HG03039 (cell line): Measurements from ENCODE around the gene LY6G5B.

ENCODE experiments used
- ATAC-seq: cut with Tn5 transposase; IDR thresholded peaks from one replicate; pipeline ENCODE4 v1.9.1; 2021; ENCODE audit warnings: mild to moderate bottlenecking, moderate library complexity; ENCODE audit not compliant: unreplicated experiment

LY6G5B gene

DNA sequence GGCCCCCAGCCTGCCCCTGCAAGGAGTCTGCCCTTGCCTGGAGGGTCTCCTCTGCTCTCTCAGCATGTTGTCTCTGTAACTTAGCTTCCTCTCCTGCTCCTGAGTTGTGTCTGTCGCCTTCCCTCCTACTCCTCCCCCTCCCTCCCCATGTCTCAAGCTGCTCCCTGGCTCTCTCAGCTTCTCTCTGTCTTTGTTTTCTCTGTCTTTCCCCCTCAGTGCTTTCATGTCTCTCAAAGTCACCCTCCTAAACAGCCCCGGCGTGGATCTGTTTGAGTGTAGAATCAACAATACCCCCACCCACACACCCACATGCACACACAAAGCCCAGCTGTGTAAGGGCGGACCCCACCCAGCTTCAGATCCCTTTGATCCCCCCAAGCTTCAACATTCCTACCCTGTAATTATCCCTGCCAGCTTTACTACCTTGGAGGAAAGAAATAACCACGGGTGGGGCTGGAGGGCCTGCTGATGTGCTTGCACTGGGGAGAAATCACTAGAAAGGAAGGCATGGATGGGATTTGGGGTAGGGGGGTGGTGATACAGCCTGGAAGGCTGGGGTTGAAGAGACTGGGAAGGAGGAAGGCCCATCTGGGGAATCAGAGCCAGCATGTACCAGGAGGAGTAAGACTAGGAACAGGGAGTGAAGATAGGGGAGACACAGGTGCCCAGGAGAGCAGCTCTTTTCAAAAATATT, 44.4 kb downstream of the LY6G5B start:
- no peak for ATAC-seq

DNA sequence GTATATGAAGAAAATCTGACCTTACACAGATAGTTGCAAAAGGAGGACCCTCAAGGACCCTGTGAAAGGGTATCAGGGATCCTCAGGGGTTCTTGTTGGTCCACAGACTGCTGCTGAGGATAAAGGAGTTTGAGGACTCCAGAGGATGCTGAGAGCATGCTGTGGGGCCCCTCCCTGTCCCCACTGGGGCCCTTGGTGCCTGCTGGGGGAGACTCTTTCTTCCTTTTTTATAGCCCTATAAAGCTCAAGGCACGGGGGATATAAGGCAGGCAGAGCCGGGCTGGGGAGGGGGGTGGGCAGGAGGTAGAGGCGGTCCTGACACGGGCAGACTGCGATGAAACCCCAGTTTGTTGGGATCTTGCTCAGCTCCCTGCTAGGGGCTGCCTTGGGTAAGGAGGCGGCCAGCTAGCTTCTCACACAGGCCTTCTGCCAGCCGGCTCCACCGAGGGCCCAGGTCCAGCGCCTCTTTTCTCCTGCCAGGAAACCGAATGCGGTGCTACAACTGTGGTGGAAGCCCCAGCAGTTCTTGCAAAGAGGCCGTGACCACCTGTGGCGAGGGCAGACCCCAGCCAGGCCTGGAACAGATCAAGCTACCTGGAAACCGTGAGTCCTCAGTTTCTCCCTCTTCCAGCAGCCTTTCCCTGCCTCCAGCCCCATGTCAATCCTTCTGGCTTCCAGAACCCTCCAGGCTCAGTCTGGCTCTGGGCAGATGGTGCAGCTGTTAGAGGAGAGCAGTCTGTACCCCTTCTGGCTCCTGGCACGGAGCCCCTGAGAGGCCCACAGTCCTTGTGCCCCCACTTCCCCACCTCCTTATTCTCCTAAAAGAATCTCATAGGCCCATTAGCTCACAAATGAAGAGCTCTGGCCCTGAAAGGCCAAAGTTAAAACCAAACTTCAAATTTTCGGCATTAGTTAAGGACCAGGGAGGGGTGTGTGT, 45.5 kb downstream of the LY6G5B start, which contains the start of gene LY6G6D:
LY6G6D (plus strand) TSS at position 327 of the 937 bp plus-strand sequence; CDS start at position 335, 8 bp downstream.
- ATAC-seq: no peak

DNA sequence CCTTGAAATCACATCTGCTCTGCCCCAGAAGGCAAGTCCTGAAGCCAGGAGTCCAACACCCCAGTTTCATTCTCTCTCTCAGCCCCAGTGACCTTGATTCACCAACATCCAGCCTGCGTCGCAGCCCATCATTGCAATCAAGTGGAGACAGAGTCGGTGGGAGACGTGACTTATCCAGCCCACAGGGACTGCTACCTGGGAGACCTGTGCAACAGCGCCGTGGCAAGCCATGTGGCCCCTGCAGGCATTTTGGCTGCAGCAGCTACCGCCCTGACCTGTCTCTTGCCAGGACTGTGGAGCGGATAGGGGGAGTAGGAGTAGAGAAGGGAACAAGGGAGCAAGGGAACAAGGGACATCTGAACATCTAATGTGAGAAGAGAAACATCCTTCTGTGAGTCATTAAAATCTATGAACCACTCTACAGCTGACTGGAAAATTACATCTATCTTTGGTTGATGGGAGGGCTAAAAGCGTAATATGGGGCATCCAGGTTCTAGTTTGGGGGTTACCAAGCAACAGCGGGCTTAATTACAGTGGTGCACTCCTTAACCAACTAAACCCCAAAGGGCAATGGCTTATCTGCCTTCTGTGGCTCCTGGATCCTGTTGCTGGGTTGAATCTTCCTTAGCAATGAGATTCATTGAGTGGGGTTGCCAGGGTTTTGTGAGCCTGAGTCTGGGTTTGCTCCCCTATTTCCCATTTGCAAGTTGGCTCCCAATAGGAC, 47.9 kb downstream of the LY6G5B start:
- ATAC-seq: no peak

DNA sequence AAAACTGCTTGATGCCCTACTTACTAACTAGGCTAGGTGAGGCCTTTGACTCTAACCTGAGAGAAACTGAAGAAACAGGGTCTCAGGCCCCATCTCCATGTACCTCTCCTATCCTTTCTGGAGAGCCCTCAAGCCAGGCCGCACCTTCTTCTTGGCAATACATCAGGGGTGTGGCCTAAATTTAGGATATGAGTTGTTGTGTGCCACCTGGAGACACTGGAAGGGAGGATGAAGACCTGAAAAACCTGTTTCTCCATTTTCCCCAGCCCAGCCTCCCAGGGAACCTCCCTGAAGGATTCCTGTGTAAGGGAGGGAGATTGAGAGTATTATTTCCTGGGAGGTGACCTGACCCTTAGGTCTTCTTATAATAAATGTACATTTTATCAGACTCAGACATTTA, 48.5 kb downstream of the LY6G5B start:
- no peak for ATAC-seq

DNA sequence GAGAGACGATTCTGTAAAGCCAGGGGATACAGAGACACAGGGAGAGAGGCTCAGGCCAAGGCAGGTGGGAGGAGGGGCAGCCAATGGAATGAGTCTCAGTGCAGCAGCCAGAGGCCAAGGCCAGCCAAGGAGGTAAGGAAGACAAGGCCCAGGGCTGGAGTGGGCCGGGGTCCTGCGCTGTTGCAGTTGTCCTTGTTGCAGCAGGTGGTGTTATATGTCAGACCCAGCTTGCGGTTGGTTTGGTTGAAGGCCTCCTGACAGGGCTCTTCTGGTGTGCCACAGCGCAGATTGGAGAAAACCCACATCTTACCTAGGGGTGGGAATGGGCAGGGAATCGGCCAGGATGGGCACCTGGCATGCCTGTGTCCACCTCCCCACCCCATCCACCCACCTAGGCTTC, 49.2 kb downstream of the LY6G5B start:
- ATAC-seq: no peak

DNA sequence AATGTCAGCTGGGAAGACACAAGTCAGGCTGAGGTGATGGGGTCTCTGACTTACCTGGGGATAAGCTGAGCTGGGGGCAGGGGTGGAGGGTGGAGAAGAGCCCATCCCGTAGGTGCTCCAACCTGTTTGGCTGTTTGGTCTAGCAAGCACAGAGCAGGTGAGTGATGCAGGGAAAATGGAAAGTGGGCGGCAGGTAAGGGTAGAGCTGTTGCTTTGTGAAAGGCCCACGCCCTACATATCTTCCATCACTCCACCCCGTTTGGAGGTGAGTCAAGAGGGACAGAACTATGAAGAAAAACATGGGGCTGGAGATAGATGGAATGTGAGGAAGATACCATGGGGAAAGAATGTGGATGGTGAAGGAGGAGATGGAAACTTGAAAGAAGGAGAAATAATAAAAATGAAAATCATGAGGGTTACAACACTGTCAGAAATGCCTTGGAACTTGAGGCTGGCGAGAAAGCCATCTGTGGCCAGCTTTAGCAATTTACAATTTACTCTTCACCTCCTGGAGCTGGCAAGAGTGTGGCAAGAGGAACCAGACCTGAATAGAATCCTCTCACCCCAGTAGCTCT, 50.5 kb downstream of the LY6G5B start:
- no peak for ATAC-seq

DNA sequence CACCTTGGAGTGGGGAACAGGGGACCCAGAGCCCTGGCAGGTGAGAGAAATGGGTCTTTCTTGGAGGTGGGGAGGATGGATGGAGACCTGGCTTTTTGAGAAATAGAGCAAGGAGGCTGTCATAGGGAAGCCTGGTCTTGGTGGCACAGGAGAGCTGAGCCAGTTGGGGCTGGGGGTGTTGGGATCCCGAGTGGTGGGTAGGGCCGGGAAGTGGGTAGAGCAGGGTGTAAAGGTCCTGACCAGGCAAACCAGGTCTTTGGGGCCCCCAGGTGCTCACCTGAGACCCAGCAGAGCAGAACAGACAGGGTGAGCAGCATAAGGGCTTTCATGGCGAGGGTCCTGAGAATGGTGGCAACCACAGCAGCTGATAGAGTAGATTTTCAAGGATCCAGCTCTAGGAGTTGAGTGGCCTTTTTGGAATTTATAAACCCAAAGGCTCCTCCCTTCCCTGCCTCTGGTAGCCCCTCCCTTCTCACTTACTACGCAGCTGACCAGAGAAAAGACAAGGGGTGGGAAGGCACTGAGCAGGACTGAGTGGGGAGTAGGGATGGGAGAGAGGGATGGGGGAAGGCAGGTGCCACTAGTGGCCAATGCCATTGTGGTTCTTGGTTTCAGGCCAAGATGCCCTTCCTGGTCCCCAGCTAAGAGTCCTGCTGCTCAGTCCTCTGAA, 51.7 kb downstream of the LY6G5B start, which contains the start of gene LY6G6C:
LY6G6C (minus strand) TSS at position 396 of the 670 bp plus-strand sequence; CDS start at position 329, 67 bp downstream.
- no peak for ATAC-seq

DNA sequence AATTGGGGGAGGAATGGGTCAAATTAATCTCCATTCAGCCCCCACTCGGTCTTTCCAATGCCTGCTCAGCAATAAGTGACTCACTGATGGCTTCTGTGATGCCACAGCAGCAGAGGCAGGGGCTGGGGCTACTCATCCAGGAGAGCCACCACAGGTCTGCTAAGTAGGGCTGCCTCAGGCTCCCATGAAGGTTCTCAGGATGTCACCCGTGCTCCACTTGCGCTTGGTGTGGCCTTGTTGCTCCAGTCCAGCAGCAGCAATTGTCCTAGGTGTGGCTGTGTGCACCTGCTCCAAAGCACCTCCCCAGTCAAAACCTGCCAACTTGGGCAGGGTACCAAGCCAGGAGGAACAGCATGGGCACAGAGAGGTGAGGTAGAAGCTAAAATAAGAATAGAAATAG, 52.4 kb downstream of the LY6G5B start:
- ATAC-seq: no peak
